GM18519 (cell line): ENCODE data around the gene MFSD11.
"Not testable (repeated sequence)": the region's sequence is repeated elsewhere in the genome, so short reads cannot be mapped to it uniquely, and the experiment has no call there.

ENCODE experiments used
- ATAC-seq: cut with Tn5 transposase; IDR thresholded peaks from one replicate; pipeline ENCODE4 v1.9.1; 2021; ENCODE audit warnings: mild to moderate bottlenecking, moderate library complexity; ENCODE audit not compliant: unreplicated experiment, low FRiP score

Gene MFSD11

DNA sequence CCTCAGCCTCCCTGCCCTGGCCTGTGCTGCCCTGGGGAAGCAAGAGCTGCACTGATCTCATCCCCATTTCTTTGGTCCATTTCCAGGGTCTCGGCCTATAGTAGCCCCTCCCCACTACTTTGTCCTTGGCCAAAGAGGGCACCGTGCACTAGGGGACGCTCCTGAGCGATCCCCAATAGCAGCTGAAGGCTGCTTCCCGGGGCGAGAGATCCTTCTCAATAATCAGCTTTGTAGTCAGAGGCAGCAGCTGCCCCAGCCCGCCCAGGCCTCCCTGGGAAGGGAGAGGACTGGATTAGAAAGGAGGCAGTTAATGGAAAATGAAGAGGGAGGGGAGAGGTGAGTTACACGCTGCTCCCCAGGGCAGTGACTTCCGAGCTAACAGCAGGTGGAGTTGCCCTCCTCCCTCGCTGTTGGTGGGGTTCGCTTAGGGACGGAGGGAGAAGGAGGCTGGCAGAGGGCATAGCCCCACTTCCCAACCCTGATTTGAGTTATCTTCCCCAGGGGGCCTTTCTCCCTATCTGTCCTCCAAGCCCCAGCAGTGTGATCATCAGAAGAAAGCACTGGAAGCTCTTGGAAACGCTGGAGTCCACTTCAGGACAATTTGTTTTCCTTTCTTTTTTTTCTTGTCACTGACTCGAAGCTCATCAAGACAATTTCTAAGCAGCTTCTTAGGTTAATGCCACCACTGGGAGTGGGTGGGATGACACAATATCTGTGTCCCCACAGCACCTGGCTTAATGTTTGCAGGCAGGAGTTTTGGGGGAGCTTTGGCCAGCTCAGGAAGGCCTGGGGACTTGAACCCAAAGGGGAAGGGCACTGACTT lies 29.7 kb upstream of the MFSD11 start:
- no peak for ATAC-seq

DNA sequence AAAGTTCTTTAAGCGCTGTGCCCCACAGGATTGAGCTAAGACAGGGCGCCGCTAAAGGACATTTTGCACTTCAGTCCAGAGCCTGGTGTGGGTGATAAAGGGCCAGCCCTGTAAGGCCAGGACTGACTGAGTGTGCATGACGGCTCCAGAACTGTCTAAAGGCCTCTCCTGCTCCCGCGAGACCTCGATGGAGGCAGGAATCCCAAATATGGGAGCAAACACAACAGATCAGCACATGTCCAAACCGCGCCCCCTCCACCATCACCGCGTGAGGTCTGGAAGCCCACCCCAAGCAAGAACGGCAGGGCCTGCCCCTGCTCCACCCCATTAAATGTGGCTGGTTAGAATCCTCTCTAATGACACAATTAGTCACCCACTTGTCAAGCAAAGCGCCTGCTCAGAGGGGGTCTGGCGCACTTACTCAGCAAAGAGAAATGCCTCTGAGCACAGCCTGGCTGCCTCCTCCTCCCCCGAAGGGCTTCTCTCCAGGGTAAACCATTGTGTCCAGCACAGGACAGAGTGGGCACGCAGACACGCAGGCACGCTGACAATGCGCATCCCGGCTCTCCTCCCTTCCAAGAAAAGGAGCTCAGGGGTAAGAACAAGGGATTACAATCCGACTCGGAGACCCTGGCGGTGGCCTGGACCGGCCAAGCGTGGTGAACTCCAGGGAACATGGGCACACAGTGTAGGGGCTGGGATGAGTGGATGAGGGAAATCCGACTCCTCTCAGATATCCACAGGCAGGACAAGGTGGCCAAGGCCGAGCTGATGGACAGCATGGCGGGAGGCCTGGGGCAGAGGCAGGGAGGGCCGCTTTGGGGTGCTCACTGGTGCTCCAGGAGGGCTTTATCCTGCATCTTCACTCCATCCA lies 28.6 kb upstream of the MFSD11 start:
- no peak for ATAC-seq

DNA sequence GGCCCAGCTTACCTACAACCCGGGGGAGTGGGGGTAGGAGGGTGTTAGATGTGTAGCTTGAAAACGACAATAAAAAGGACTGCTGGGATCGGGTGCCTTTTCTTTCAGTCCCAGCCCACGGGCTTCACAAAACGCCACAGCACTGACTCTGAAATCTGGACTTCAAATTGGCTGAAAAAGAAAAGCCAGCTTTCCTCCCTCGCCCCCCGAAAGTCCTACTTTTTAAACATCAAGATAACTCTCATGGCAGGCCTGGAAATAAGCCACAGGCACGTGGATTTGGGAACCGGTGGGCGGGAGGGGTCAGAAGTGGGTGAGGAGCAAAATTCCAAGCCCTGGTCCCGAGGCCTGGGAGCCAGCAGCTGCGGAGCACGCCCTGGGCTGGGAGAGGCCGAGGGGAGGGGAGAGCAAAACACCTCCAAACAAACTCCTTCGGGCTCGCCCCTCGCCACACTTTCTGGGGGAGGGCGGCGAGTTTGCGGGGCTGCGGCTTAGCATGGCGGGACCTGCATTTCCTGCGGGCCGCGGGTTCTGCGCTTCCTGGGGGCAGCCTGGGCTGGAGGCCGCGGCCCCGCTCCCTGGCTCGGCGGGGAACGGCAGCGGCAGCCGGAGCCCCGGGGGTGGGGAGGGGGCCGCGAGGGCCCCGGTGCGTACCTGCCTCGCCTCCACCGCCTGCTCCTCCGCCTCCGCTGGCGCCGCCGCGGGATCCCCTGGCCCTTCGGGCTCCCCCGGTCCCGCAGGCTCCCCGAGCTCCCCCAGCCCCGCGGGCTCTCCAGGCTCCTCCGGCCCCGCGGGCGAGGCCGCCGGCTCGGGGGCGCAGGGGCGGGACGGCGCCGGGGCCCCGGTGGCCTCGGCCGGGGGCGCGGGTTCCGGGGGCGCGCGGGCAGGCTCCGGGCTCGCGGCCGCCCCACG lies 27.7 kb upstream of the MFSD11 start:
- ATAC-seq: not testable (repeated sequence)

DNA sequence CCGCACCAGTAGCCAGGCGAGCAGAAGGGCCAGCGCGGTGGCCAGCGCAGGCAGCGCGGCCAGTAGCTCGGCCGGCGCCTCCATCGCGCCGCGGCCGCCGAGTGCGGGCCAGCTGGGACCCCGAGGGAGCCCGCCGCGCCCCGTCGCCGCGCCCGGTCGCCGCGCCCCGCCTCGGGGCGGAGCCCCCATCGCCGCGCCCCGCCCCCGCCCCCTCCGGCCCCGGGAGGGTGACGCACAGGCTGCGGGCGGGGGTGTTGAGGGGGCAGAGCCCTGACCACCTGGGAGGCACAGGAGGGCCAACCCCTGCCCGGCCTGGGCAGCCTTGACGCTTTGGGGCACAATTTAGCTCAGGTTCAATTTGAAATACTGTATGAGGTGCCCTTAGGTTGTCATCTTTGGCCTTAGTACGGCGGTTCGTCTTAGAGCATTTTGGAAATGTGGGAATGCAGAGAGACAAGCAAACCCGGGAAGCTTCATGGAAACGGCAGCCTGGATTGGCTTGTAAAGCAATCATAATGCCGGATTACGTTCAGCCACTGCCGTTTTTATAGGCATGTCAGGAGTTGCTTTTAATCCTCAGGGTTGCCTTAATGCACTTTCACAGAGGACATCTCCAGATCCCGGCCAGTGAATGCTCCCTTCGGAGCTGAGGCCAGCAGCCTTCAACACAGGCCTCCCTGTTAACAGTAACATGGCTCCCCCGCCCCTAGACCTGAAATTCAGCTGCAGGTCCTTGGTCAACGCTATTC lies 26.9 kb upstream of the MFSD11 start, which contains the start of gene MXRA7:
Gene MXRA7, minus strand, starts transcription at position 103 of the 749 bp plus-strand sequence. Its CDS starts 19 bp downstream, at position 84.
- ATAC-seq: no peak

DNA sequence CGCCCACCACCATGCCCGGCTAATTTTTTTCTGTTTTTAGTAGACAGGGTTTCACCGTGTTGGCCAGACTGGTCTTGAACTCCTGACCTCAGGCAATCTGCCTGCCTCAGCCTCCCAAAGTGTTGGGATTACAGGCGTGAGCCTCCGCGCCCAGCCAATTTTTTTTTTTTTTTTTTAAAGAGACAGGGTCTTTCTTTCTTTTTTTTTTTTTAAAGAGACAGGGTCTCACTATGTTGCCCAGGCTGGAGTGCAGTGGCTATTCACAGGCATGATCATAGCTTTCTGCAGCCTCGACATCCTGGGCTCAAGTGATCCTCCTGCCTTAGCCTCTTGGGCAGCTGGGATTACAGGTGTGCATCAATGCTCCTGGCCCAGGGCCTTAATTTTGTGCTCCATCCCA lies 25.6 kb upstream of the MFSD11 start:
- ATAC-seq: not testable (repeated sequence)

DNA sequence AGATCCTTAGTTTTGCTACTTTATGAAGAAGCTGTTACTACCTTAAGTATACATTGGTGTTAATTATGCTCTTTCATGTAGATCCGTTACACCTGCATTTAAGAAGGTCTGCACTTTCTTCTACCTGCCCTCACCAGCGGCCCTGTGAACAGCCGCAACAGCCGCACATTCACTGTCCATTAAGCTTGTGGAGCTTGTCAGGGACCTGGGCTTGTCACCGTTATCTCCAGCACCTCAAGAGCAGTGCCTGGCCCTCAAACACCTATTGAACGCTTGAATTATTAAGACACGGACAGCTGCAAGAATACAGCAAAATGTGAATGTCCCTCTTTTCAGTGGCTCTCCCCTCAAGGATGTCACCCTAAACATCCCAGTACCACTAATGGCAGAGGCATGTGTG lies 24.2 kb upstream of the MFSD11 start:
- ATAC-seq: no peak

DNA sequence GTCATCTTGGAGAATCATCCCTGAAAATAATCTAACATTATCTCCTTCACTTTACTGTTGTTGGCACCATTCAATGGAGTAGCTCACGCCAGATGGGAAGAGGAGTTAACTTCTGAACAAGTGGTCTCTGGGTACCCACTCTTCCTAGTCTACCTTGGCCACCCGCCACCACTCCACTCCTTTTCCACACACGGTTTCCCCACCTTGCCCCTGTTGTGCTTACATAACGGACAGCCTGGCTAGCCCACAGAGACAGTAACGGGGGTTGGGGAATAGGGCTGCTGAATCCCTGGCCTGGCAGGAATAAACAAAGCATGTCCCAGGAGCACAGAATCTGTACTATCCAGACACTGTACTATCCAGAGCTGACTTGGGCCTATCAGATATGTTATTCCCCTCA lies 23.6 kb upstream of the MFSD11 start:
- ATAC-seq: no peak

DNA sequence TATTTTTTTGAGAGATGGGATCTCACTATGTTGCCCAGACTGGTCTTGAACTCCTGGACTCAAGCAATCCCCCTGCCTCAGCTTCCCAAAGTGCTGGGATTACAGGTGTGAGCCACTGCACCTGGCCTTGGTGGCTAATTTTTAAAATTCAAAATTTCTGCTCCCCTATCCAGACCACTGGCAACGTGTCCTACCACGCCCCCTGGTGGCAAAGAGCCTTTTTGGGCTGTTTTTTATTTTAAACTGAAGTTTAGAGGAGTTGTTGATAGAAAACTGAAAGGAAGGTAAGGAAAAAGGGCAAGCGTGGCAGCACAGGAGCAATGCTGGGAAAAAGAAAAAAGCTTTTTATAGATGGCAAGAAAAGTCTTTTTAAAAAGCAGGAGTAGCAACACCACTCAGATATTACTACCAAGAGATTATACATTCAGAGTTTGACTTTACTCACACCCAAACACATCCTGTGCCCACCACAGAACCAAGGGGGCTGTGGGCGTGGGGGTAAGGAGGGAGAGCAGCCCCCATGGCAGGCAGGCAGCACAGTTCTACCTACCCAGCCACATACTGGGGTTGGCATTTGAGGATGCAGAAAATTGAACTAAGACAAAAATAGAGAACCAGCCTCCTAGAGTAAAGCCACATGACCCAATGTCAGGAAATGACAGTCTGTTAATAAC lies 23.0 kb upstream of the MFSD11 start:
- ATAC-seq: no peak

DNA sequence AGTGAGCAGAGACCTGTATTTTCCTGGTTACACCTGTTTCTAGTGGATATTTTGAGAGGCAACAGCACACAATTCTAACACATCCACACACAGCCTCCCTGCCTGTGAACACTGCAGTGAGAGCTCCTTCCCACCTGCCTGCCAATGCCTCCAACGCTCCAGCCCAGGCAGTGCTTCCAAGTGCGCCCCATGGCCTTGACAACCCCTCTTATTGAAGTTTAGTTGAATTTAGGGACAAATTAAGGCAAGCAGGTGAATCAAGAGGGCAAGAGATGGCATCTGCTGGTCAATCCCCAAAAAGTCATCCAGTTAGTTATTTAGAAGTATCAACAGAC lies 22.5 kb upstream of the MFSD11 start:
- ATAC-seq: no peak

DNA sequence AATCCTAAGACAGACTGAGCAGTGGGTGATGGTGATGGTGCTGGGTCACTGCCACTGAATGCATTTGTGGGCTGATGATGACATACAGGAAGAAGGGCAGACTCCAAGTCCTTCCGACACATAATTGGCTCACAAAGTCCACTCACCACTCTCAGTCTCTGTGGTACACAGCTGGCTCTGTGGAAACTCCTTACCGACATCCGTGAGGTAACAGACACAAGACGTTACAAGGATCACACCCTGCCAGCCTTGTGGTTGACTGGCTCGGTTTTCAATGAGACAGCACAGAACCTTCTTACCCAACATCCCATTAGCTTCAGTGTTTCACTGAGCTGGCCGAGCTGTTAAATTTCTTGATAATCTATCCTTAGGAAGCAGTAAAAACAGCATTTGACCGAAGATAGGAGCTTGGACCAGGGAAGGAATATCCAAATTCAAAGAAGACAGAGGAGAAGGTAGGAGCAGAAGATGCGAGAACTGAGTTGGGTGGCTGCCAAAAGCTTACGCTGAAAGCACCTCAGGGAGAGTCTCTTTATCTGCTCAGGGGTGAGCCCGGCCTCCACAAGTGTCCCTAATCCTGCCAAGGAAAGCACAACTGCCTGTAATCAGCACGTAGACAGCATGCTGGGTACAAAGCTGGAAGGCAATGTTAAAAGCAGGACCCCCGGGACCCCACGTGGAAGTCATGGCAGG lies 21.6 kb upstream of the MFSD11 start:
- ATAC-seq: no peak

DNA sequence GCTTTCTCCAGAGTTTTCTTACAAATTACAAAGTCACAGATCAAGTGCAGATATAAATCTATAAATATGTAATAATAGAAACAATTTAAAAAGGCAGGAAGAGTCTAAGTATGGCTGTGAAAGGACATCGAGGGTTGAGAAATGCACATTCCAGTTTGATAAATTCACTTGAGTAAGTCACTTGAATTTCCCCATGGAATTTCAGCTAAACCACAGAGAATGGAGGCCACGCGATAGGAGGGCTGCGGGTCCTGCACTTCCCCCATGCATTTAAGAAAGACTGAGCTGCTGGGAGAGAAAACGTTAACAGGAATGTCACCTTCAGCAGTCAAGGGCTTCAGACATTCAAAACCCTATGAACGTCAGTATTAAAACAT lies 21.1 kb upstream of the MFSD11 start:
- ATAC-seq: no peak

DNA sequence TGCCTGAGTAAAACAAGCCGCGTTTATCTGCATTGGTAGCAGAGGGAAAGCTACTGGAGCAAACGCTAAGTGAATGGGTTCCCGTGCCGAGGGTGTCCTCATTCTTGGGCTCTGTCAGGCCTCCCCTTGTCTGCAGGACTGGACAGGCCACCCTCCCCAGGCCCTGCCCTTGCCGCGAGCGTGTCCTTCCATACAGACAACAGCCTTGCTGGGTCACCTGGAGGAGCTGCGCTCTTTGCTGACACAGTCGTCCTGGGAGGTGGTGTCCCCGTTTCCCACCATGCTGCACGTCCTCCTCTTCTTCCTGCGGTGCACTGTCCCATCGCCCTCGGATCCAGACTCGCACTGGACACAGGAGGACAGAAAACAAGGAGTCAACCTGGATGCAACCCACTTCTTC lies 19.4 kb upstream of the MFSD11 start:
- no peak for ATAC-seq

DNA sequence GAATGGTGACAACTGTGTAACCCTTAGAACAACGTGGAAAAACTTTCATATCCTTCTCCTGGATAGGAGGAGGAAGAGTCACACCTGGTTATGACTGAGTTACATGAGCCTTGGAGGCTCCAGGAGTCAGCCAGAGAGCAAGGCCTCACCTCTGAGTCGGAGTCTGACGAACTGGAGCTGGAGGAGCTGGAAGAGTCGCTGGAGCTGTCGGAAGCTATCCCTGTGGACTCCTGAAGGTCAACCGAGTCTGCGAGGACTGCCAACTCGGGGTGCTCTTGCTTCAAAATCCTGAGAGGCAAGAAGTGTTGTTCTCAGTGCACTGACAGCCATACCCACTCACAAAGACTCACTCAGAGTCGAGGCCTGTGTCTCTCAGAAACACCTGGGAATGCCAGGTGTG lies 17.7 kb upstream of the MFSD11 start:
- ATAC-seq: no peak

DNA sequence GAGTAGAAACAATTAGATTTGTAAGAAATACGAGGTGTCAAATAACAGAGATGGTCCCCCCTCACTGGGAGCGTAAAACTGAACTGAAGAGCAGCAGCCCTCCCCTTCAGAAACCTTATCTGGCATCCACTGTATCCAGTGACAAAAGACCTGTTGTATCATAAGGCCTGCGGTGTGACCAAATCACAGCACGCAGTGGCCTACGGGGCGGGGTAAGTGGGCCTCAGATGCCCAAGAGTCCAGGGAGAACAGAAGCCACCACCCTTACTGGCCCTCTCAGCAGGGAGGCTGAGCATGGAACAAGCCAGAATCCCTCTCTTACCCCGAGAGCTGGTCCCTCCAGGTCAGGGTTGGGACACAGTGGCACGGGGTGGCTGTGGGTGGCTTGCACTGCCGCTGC lies 17.0 kb upstream of the MFSD11 start:
- no peak for ATAC-seq

DNA sequence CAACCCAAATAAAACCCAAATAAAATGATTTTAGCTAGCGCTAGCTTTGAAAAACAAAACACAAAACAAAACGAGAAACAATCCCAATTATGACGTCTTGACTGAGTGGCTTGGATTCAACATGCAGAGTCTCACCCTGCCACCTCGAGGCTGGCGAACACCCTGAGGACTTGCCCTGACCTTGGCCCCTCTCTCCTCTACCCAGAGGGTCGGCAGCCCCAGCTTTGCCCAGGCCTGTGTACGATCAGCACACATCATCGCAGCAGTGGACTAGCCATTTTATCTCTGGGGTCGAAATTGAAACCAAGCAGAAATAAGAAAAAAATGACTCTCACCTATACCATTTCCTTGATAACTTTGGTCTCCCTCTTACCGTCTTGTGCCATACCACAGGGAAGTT lies 16.5 kb upstream of the MFSD11 start:
- no peak for ATAC-seq

DNA sequence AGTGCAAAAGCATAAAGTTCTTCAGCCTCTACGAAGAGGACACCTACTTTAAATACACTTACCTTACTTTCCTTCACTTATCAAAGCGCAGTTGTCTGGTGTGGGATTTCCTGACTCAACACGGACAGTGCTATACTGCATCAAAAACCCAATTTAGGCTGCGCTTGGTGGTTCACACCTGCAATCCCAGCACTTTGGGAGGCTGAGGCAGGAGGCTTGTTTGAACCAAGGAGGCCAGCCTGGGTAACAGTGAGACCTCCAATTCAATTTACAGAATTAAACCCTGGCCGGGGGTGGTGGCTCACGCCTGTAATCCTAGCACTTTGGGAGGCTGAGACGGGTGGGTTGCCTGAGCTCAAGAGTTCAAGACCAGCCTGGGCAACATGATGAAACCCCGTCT lies 15.6 kb upstream of the MFSD11 start:
- ATAC-seq: no peak

DNA sequence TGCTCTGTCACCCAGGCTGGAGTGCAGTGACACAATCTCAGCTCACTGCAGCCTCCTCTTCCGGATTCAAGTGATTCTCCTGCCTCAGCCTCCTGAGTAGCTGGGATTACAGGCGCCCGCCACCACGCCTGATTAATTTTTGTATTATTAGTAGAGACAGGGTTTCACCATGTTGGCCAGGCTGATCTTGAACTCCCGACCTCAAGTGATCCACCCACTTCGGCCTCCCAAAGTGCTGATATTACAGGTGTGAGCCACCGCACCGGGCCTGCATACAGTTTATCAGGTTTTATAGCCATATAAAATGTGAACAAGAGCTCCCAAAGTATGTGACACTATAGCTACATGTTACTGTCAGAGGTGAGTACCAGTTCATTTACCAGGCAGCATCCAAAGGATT lies 14.9 kb upstream of the MFSD11 start:
- not testable (repeated sequence) for ATAC-seq

DNA sequence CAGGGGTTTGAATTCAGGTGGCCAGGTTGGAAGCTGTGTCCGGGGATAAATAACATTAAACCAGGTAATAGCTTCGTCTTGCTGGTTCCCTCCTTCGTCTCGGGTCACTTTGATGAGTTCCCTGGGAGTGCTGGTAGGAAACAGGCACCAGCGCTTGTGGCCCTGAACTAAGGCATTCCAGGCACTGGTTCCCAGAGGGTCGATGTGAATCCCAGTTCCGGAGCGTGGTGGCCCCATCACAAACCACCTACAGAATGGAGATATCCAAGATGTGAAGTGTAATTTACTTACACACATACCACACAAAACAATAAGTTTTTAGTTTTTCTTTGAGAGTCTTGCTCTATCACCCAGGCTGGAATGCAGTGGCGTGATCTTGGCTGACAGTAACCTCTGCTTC lies 14.1 kb upstream of the MFSD11 start:
- ATAC-seq: no peak
